NCI-H1930 (cell line): ENCODE results near the gene PRKAG3.

ENCODE experiments used
- DNase-seq, 2 experiments: peaks; one replicate each; lab custom pipeline; 2025; lab: John Stamatoyannopoulos, UW

Gene PRKAG3

DNA sequence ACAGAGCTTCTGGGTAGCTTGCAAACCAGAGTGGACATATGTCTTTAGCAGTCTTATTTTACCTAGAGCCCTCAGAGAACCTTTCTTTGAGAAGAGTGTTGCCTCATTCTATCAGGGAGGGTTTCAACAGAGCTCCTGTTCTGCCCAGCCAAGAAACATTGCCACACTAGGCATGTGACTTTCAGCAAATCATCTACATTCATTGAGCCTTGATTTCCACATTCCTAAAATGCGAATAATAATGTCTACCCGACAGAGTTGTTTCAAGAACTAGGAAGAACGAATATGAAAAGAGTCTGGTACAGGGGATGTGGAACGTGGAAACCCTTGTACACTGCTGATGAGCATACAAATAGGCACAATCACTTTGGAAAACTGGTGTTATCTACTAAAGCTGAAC lies 7.8 kb upstream of the PRKAG3 start:
- DNase-seq: no peak

- DNase-seq: no peak
These were observed 5.9 kb upstream of the PRKAG3 start for GRCh38 chr2:218837495-218837894.

DNA sequence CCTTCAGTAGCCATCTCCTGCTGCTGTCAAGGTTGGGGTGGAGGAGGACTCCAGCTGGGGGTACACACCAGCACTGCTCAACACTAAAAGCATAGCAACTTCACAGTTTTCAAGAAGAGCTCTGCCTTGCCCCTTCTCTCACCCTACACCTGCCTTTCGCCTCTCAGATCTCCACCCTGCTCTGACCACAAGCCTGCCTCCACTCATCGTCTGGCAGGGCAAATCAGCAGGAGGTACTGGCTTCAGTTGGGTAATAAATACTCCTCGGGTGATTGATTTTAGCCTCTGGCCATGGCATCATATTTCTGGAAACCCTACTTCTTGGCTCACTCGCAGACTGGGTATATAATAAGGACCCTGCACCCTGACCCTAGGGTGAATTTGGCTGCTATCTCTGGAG lies 3.1 kb upstream of the PRKAG3 start:
- no peak for DNase-seq

DNA sequence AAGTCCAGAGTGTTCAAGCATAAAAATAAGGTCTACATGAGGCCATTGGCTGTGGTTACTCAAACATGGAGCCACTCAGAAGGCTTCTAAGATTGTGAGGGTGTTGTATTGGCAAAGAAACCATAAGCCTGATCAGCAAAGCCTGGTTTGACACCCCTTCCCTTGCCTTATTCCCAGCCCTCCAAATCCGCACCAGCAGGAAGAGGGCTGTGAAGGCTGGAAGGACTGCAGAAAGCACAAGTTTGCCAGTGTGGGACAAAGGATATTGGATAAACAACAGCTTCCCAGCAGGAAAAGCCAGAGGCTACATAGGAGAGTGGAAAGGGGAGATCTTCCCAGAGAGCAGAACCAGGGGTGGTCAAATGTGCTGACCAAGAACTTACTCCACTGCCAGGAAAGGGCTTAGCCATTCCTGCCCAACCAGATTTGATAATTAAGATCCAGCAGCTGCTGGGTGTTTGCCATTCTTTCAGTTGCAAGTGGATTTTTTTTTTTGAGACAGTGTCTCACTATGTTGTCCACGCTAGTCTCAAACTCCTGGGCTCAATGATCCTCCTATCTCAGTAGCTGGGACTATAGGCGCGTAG lies 1.5 kb upstream of the PRKAG3 start:
- DNase-seq: no peak

GRCh38 chr2:218832520-218832919 lies 917 bp upstream of the PRKAG3 start:
- no peak for DNase-seq

- no peak for DNase-seq
These were observed 478 bp upstream of the PRKAG3 start for GRCh38 chr2:218832081-218832480.

GRCh38 chr2:218830526-218831306 lies 887 bp downstream of the PRKAG3 start:
- no peak for DNase-seq

DNA sequence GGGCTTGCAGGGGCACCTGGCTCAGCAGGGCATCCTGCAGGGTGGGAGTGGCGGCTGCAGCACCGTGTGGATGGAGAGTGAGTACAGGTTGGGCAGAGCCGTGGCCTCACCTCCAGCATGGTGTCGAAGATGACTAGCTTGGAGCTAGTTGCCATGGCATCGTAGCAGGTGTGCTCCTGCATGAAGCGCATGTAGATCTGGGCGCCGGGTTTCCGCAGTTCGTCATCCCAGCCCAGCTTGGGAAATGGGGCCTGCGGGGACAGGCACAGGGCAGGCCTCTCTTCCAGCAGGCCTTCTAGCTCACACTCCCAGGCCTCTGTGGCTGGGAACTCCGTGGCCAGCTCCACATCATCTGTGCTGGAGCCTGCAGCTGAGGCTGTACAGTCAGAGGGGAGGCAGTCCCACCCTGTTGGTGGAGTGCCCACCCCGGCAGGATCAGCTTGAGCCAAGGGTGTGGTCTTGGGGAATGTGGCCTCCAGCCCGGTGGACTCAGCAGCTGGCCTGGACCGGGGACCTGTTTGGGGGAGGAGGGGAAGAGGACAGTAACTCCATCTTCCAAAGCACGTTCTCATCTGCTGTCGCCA lies 1.6 kb downstream of the PRKAG3 start:
- no peak for DNase-seq

DNA sequence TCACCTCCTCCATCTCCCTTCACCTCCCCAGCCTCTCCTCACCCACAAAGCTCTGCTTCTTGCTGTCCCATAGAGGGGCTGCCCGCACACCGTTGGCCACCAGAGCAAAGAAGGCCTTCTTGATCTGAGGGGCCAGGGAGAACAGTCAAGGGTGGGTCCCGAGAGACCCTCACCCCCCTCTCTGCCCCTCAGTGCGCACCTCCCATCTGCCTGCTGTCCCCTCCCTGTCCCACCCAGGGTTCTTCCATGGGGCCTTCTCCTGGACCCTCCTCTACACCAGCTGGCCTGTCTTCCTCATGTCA lies 3.2 kb downstream of the PRKAG3 start:
- DNase-seq: no peak

GRCh38 chr2:218827701-218828476 lies 3.7 kb downstream of the PRKAG3 start:
- DNase-seq: no peak

- no peak for DNase-seq
These were observed 4.8 kb downstream of the PRKAG3 start for GRCh38 chr2:218826791-218827190.

- DNase-seq: no peak
These were observed 7.6 kb downstream of the PRKAG3 start for GRCh38 chr2:218824004-218824403.

- no peak for DNase-seq
These were observed 8.3 kb downstream of the PRKAG3 start for GRCh38 chr2:218823196-218823855.

- no peak for DNase-seq
These were observed 9.0 kb downstream of the PRKAG3 start for GRCh38 chr2:218822622-218823021.

- no peak for DNase-seq
These were observed 9.9 kb downstream of the PRKAG3 start for GRCh38 chr2:218821605-218822211.

DNA sequence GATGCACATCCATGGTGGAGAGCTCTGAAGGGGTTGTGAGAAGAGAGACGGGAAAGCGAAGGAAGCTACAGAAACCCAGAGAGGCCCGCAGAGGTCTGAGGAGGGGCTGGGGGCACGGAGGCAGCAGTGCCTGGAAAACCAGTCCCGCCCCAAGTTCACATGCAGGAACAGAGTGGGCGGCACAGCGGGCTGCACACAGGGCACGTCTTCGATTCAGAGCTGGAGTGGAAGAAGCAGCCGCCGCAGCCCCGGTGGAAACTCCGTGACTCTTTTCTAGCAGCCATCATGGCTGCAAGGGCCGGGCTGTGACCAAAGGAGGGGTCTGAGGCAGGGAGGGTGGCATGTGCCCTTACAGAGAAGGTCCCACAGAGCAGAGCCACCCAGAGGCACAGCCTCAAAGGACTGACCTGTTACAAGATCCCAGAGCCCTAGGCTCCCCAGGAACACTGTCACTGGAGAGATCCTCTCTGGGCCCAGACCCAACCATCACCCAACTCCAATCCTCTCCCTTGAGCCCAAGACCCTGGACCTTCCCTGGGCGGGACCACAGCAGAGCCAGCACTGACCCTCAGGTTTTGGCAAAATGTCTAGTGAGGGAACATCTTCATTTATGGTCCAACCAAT lies 10.7 kb downstream of the PRKAG3 start:
- no peak for DNase-seq

- DNase-seq: no peak
These were observed 12.5 kb downstream of the PRKAG3 start for GRCh38 chr2:218819093-218819492.

DNA sequence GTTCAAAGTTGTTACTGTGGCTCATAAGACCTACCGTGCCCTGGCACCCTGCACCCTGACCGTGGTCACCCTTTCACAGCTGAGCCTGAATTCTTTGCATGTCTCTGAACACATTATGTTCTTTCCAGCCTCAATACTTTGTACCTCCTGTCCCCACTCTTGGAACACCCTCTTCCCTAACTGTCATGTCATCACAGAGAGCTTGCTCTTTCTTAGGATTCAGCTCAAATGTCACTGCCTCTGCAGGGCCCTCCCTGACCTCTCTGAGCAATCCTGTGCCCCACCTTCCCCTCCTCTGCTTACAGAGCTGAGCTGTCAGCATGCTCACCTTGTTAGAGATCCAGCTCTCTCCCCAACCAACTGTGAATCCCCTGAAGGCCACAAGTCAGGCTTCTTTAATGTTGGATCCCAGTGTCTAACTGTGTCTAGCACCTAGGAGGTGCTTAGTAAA lies 15.0 kb downstream of the PRKAG3 start:
- no peak for DNase-seq

DNA sequence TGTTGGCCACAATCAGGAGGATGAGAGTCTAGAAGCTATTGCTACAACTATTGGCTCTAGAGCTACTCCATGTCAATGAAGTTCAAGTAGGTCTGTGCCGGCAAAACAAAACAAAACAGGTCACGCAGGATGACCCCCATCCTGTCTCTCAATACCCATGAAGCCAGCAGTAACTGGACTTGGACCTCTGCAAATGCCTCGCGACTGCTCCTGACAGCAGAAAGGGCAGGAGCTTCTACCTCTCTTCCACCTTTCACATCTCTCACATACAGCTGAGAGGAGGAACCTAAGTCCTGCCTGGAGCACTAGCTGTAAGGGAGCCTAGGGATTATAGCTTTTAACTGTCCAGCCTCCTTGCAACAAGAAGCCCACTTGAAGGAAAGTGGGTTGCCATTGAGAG lies 16.0 kb downstream of the PRKAG3 start:
- DNase-seq: no peak

DNA sequence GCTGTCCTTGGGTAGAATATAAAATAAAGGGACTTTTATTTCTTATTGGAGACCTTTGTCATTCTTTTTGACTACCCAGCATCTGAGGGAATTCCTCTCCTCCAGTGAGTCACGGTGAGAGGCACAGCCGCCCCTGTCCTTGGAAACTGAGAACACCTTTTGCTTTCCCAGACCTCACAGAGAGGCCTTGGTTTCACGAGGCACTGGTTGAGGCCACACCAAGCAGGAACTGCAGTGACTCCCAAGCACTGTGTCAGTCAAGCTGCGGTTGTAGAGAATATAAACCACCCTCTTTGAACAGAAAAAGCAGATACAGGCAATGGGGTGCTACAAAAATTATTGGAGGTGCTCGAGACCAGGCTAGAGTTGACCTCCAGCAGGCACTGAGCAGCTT lies 16.4 kb downstream of the PRKAG3 start:
- no peak for DNase-seq

DNA sequence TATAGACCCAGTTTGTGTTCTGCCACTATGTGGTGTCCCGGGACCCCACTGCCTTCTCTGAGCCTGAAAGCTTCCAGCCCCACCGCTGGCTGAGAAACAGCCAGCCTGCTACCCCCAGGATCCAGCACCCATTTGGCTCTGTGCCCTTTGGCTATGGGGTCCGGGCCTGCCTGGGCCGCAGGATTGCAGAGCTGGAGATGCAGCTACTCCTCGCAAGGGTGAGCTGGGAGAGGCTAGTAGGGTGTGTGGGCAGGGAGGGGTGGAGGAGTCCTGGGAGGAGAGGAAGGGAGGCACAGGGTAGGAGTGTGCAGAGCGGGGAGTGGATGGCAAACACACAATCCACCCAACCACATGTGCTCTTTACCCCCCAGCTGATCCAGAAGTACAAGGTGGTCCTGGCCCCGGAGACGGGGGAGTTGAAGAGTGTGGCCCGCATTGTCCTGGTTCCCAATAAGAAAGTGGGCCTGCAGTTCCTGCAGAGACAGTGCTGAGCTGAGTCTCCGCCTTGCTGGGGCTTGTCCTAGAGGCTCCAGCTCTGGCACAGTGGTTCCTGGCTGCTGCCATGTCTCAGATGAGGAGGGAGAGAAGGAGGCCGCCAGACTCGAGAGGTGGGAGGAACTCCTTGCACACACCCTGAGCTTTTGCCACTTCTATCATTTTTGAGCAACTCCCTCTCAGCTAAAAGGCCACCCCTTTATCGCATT lies 16.9 kb downstream of the PRKAG3 start:
- no peak for DNase-seq
